IPS-18a (cell line): Measurements from ENCODE around the gene BAZ1B.

Source experiments
- H3K27ac ChIP-seq: one replicate; pipeline ENCODE4 v1.5.1; 2013; ENCODE audit warnings: low read length
- H3K27me3 ChIP-seq: one replicate; pipeline ENCODE4 v1.6.1; 2013; ENCODE audit warnings: mild to moderate bottlenecking, low read length; ENCODE audit not compliant: control insufficient read depth, insufficient read depth
- H3K36me3 ChIP-seq: one replicate; pipeline ENCODE4 v1.6.1; 2013; ENCODE audit warnings: low read depth, low read length; ENCODE audit not compliant: control insufficient read depth
- H3K4me1 ChIP-seq: one replicate; pipeline ENCODE4 v1.6.1; 2013; ENCODE audit warnings: low read depth, low read length; ENCODE audit not compliant: control insufficient read depth
- H3K4me3 ChIP-seq: one replicate; pipeline ENCODE4 v1.5.1; 2013; ENCODE audit warnings: low read length
- H3K9ac ChIP-seq: one replicate; pipeline ENCODE4 v1.6.1; 2013; ENCODE audit warnings: mild to moderate bottlenecking, low read length, moderate library complexity
- H3K9me3 ChIP-seq: one replicate; pipeline ENCODE4 v1.6.1; 2013; ENCODE audit warnings: low read depth, low read length; ENCODE audit not compliant: control insufficient read depth

BAZ1B gene

GRCh38 chr7:73439410-73439704, 82.7 kb downstream of the BAZ1B start:
- H3K36me3 ChIP-seq = peaks cover 38% of the 10 kb centered on the region
- peaks cover 11% of the 10 kb centered on the region for H3K27me3 ChIP-seq
- no peak overlapping the region for H3K4me3 ChIP-seq
- H3K9ac ChIP-seq = no peak overlapping the region
- H3K9me3 ChIP-seq = no peaks in the 10 kb centered on the region
- H3K4me1 ChIP-seq = no peaks in the 10 kb centered on the region
- H3K27ac ChIP-seq = no peak overlapping the region

GRCh38 chr7:73438547-73439409, 83.3 kb downstream of the BAZ1B start:
- Histone ChIP-seq H3K36me3 (peaks cover 32% of the 10 kb centered on the region), H3K9ac (no peak overlapping the region), H3K4me1 (no peaks in the 10 kb centered on the region), H3K4me3 (no peak overlapping the region), H3K27ac (no peak overlapping the region), H3K9me3 (no peaks in the 10 kb centered on the region), H3K27me3 (peaks cover 16% of the 10 kb centered on the region)

- H3K9me3 ChIP-seq = no peaks in the 10 kb centered on the region
- no peak overlapping the region for H3K9ac ChIP-seq
- peaks cover 22% of the 10 kb centered on the region for H3K36me3 ChIP-seq
- no peak overlapping the region for H3K4me3 ChIP-seq
- H3K27ac ChIP-seq = no peak overlapping the region
- no peaks in the 10 kb centered on the region for H3K4me1 ChIP-seq
- peaks cover 16% of the 10 kb centered on the region for H3K27me3 ChIP-seq
Observed at GRCh38 chr7:73437621-73438416, 84.3 kb downstream of the BAZ1B start.

GRCh38 chr7:73437091-73437490, 85.0 kb downstream of the BAZ1B start:
- Histone ChIP-seq H3K4me1 (no peaks in the 10 kb centered on the region), H3K9me3 (no peaks in the 10 kb centered on the region), H3K27me3 (peaks cover 16% of the 10 kb centered on the region), H3K4me3 (no peak overlapping the region), H3K9ac (no peak overlapping the region), H3K27ac (no peak overlapping the region), H3K36me3 (peaks cover 15% of the 10 kb centered on the region)

GRCh38 chr7:73436031-73436929, 85.8 kb downstream of the BAZ1B start:
- Histone ChIP-seq H3K9ac (no peak overlapping the region), H3K4me3 (no peak overlapping the region), H3K4me1 (no peaks in the 10 kb centered on the region), H3K36me3 (peaks cover 8% of the 10 kb centered on the region), H3K9me3 (no peaks in the 10 kb centered on the region), H3K27me3 (peaks cover 16% of the 10 kb centered on the region), H3K27ac (no peak overlapping the region)

GRCh38 chr7:73435471-73436009, 86.6 kb downstream of the BAZ1B start:
- Histone ChIP-seq H3K4me1 (no peaks in the 10 kb centered on the region), H3K9me3 (no peaks in the 10 kb centered on the region), H3K36me3 (peaks cover under 1% of the 10 kb centered on the region), H3K27ac (no peak overlapping the region), H3K4me3 (no peak overlapping the region), H3K9ac (no peak overlapping the region), H3K27me3 (peaks cover 16% of the 10 kb centered on the region)

GRCh38 chr7:73434701-73435069, 87.4 kb downstream of the BAZ1B start:
- H3K4me3 ChIP-seq = no peak overlapping the region
- H3K36me3 ChIP-seq = no peaks in the 10 kb centered on the region
- no peaks in the 10 kb centered on the region for H3K9me3 ChIP-seq
- no peak overlapping the region for H3K27ac ChIP-seq
- H3K27me3 ChIP-seq = peaks cover 16% of the 10 kb centered on the region
- no peaks in the 10 kb centered on the region for H3K4me1 ChIP-seq
- H3K9ac ChIP-seq = no peak overlapping the region

- no peak overlapping the region for H3K27ac ChIP-seq
- no peaks in the 10 kb centered on the region for H3K9me3 ChIP-seq
- peaks cover 16% of the 10 kb centered on the region for H3K27me3 ChIP-seq
- H3K36me3 ChIP-seq = no peaks in the 10 kb centered on the region
- no peaks in the 10 kb centered on the region for H3K4me1 ChIP-seq
- H3K4me3 ChIP-seq = no peak overlapping the region
- no peak overlapping the region for H3K9ac ChIP-seq
Observed at GRCh38 chr7:73433924-73434700, 88.0 kb downstream of the BAZ1B start.

GRCh38 chr7:73432676-73433075, 89.4 kb downstream of the BAZ1B start:
- H3K27ac ChIP-seq = no peak overlapping the region
- no peak overlapping the region for H3K9ac ChIP-seq
- H3K4me3 ChIP-seq = no peak overlapping the region
- peaks cover 6% of the 10 kb centered on the region for H3K4me1 ChIP-seq
- no peaks in the 10 kb centered on the region for H3K36me3 ChIP-seq
- H3K27me3 ChIP-seq = peaks cover 16% of the 10 kb centered on the region
- no peaks in the 10 kb centered on the region for H3K9me3 ChIP-seq

GRCh38 chr7:73431041-73431835, 90.9 kb downstream of the BAZ1B start:
- peaks cover 6% of the 10 kb centered on the region for H3K4me1 ChIP-seq
- H3K36me3 ChIP-seq = no peaks in the 10 kb centered on the region
- H3K9me3 ChIP-seq = no peaks in the 10 kb centered on the region
- H3K4me3 ChIP-seq = no peak overlapping the region
- no peak overlapping the region for H3K9ac ChIP-seq
- no peak overlapping the region for H3K27ac ChIP-seq
- peaks cover 16% of the 10 kb centered on the region for H3K27me3 ChIP-seq
